ENCODE measurements around the gene PTTG2. TPM values are rescaled to one million over a fixed set of nuclear protein-coding genes. Genes with fewer than 3 reads are reported as not detected.

PTTG2 gene
- total and polyA plus RNA-seq, 2 of the 4 experiments (the other 2 are of a cell fraction): not detected

- in situ Hi-C loops (cut with MboI; ENCODE audit: low sequenced_read_pairs): no loop called here
- no peak overlapping the region for H2BK15ac ChIP-seq (ENCODE audit: low read depth, low read length)
- H3K27ac ChIP-seq (ENCODE audit: insufficient read depth, low read length): peak overlapping the region; percentile 20; the same call in 1 of the 2 replicates
- H4K5ac ChIP-seq (ENCODE audit: low read depth, low read length): no peak overlapping the region
- H3K9ac ChIP-seq (ENCODE audit: low read depth, low read length): peak overlapping the region; percentile 65
- TF ChIP-seq CTCF (conservative IDR thresholded peaks at IDR 0.05; ENCODE audit: low read depth, low read length) (0 out of 2 replicates have a peak, but pooled peaks have one; percentile 9), MAZ (IDR thresholded peaks at IDR 0.05; ENCODE audit: borderline replicate concordance, low read depth, low read length) (peak; percentile 58; the same call in 1 of the 2 replicates), CHD1 (IDR thresholded peaks at IDR 0.05; ENCODE audit: low read depth, low read length) (no peak), POLR2A (IDR thresholded peaks at IDR 0.05; ENCODE audit: low read depth, low read length) (no peak), ELK1 (IDR thresholded peaks at IDR 0.05; ENCODE audit: borderline replicate concordance, low read depth, low read length) (no peak)
- H2AK9ac ChIP-seq (replicated peaks; ENCODE audit: low read depth, low read length, poor library complexity): peak overlapping the region; percentile 6
- ATAC-seq (ENCODE audit: low read depth): peak; percentile 92
- H2BK20ac ChIP-seq (ENCODE audit: low read depth, low read length): no peak overlapping the region
- BruUV-seq (replicated peaks): no TSS peak
- WGBS, 2 experiments (ENCODE audit: extremely low coverage in 2 of 2, insufficient read length in 1 of 2): 1% methylated on average over 12 of the region's 50 CpGs; no CpG with 5 or more reads in 1 of the 2 experiments
- no peaks in the 10 kb centered on the region for H3K27me3 ChIP-seq (ENCODE audit: control insufficient read depth, insufficient read depth, low read length)
- CTCF ChIA-PET: interaction anchor here (1.9 kb wide), 1 partner anchor 58 kb away, joined by 7 read pairs; no protein-coding TSS in a partner anchor
- DNase-seq: peak; percentile 51
- peak overlapping the region; percentile 11 for H2BK5ac ChIP-seq (ENCODE audit: low read depth, low read length, poor library complexity, severe bottlenecking)
- no peak overlapping the region for H3K23ac ChIP-seq (ENCODE audit: low read depth, low read length)
- peaks cover 11% of the 10 kb centered on the region for H3K9me1 ChIP-seq (ENCODE audit: insufficient read depth, low read length)
- peaks cover 7% of the 10 kb centered on the region for H3K4me1 ChIP-seq (ENCODE audit: control insufficient read depth, insufficient read depth, low read length)
- H3K56ac ChIP-seq (ENCODE audit: extremely low read depth, insufficient read depth, low read length): no peak overlapping the region
- peaks cover 6% of the 10 kb centered on the region; the same call in 1 of the 2 replicates for H4K20me1 ChIP-seq (ENCODE audit: insufficient read depth, low read length)
- no peak overlapping the region for H3K14ac ChIP-seq (replicated peaks; ENCODE audit: low read depth, low read length)
- intact Hi-C loops (cut with micrococcal nuclease): loop anchor here (1.0 kb wide), 1 partner anchor 151 kb away; the partner anchor contains the start of gene PGM2
- peak overlapping the region; percentile 76 for H3K4me2 ChIP-seq (ENCODE audit: low read depth, low read length)
- POLR2A ChIA-PET (ENCODE audit: unreplicated experiment): no interaction called here
- peaks cover 15 to 32% of the 10 kb centered on the region in 2 experiments; a peak in 3 of 4 replicates for H3K79me1 ChIP-seq (ENCODE audit: low read depth in 1 of 2, low read length in 2 of 2)
- no peak overlapping the region for H3K18ac ChIP-seq (ENCODE audit: low read depth, low read length)
- peak overlapping the region; percentile 92 for H2AFZ ChIP-seq (replicated peaks; ENCODE audit: low read length, poor library complexity)
- H2AK5ac ChIP-seq (ENCODE audit: low read depth, low read length): no peak overlapping the region
- peak overlapping the region; percentile 14 to 85; a peak in 3 of 4 replicates for H4K8ac ChIP-seq (ENCODE audit: low read depth in 2 of 2, low read length in 2 of 2)
- H2BK120ac ChIP-seq (ENCODE audit: low read depth, low read length): no peak overlapping the region
- dilution Hi-C loops (cut with HindIII; ENCODE audit: low sequenced_read_pairs, unreplicated experiment): no loop called here
- H3K36me3 ChIP-seq (ENCODE audit: control insufficient read depth, insufficient read depth, low read length): no peaks in the 10 kb centered on the region
- no peaks in the 10 kb centered on the region for H3K9me3 ChIP-seq (ENCODE audit: control insufficient read depth, insufficient read depth, low read length)
- no peak overlapping the region for H3K4ac ChIP-seq (ENCODE audit: low read depth, low read length)
- H4K91ac ChIP-seq (ENCODE audit: insufficient read depth, low read depth, low read length): no peak overlapping the region
- H3K4me3 ChIP-seq (ENCODE audit: insufficient read depth, low read depth, low read length): peak overlapping the region; percentile 76
Measured at GRCh38 chr4:37976991-37977470, 16.8 kb downstream of the PTTG2 start.
